ENCODE data around the gene LGALS1.

The LGALS1 gene

DNA sequence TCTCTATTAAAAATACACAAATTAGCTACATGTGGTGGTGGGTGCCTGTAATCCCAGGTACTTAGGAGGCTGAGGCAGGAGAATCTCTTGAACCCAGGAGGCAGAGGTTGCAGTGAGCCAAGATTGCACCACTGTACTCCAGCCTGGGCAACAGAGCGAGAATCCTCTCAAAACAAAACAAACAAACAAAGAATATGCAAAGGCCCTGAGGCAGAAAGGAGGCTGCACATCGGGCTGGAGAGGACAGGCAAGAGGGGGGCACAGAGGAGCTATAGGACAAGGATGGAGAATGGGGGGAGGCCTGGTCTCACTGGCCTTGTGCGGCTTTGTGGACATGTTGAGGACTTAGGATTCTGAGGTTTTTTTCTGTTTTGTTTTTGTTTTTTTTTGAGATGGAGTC is 29.8 kb downstream of the LGALS1 start:
- H3K27ac Mint-ChIP-seq, result no peak overlapping the region
- H3K4me1 Mint-ChIP-seq, result no peaks in the 10 kb centered on the region
- H3K27me3 Mint-ChIP-seq (ENCODE audit: low read depth), result no peaks in the 10 kb centered on the region
- TF ChIP-seq, protein P1, sequence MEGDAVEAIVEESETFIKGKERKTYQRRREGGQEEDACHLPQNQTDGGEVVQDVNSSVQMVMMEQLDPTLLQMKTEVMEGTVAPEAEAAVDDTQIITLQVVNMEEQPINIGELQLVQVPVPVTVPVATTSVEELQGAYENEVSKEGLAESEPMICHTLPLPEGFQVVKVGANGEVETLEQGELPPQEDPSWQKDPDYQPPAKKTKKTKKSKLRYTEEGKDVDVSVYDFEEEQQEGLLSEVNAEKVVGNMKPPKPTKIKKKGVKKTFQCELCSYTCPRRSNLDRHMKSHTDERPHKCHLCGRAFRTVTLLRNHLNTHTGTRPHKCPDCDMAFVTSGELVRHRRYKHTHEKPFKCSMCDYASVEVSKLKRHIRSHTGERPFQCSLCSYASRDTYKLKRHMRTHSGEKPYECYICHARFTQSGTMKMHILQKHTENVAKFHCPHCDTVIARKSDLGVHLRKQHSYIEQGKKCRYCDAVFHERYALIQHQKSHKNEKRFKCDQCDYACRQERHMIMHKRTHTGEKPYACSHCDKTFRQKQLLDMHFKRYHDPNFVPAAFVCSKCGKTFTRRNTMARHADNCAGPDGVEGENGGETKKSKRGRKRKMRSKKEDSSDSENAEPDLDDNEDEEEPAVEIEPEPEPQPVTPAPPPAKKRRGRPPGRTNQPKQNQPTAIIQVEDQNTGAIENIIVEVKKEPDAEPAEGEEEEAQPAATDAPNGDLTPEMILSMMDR (IDR thresholded peaks at IDR 0.05; ENCODE audit: unreplicated experiment in 3 of 3), result no peak
- H3K9me3 Mint-ChIP-seq, result no peaks in the 10 kb centered on the region
- H3K36me3 Mint-ChIP-seq (ENCODE audit: low read depth), result peaks cover 24% of the 10 kb centered on the region
- H3K4me3 Mint-ChIP-seq, result no peak overlapping the region

DNA sequence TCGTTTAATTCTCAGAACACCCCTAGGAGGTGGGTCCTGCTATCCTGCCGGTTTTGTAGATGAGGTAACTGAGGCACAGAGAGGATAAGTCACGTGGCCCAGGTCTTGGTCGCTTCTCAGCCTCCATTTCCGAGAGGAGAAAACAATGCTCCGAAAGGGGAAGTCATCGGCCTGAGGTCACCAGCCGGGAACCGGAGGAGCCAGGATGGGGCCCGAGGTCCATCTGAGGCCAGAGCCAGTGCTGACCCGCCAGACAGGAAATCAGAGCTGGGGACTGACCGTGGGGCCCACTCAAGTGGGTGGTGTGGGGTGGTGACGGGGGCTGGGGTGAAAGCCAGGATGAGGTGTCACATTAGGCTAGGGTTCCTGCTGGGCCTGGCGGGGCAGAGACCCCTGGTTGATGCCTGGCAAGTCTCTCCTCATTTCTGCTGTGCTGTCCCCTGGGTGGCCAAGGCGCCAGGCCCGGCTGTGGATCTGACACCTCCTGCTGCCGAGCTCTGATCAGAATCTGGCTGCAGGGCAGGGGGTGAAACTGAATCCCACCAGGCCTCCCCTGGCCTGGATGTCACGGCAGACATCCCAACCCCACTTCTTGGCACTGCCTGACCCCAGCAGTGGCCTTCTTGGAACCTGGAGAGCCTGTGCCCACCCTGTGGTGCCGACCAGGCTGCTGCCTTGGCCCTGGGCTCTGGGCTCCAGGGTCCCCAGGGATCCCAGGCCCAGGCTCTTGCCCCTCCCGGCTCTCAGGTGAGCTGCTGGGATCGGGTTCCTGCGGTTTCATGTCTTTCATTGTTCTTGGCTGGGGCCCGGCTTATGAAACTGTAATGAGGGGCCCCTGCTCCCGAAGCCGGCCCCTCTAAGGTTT is 33.4 kb downstream of the LGALS1 start:
- H3K4me3 Mint-ChIP-seq, result no peak overlapping the region
- H3K36me3 Mint-ChIP-seq (ENCODE audit: low read depth), result peaks cover 21% of the 10 kb centered on the region
- no peaks in the 10 kb centered on the region for H3K27me3 Mint-ChIP-seq (ENCODE audit: low read depth)
- TF ChIP-seq, protein P1 (IDR thresholded peaks at IDR 0.05; ENCODE audit: unreplicated experiment in 3 of 3), result no peak
- no peaks in the 10 kb centered on the region for H3K9me3 Mint-ChIP-seq
- no peaks in the 10 kb centered on the region for H3K4me1 Mint-ChIP-seq
- no peak overlapping the region for H3K27ac Mint-ChIP-seq

DNA sequence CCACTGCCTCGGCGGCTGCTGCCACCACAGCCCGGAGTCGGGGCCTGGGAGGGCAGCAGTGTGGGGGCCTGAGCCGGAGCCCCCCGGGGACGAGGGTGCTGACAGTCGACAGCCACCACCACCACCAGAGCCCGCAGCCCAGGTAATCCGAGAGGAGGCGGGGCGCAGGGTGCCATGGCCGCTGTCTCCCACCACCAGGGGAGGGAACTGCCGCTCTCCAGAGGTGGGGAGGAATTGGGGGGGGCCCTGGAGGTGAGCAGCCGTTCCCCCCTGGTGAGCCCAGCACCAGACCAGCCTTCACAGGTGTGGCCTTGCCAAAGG is 34.0 kb downstream of the LGALS1 start:
- Mint-ChIP-seq H3K36me3 (ENCODE audit: low read depth) (peaks cover 18% of the 10 kb centered on the region), H3K4me1 (no peaks in the 10 kb centered on the region), H3K4me3 (no peak overlapping the region), H3K9me3 (no peaks in the 10 kb centered on the region), H3K27me3 (ENCODE audit: low read depth) (no peaks in the 10 kb centered on the region), H3K27ac (no peak overlapping the region)
- TF ChIP-seq, protein P1 (IDR thresholded peaks at IDR 0.05; ENCODE audit: unreplicated experiment in 3 of 3), result no peak

DNA sequence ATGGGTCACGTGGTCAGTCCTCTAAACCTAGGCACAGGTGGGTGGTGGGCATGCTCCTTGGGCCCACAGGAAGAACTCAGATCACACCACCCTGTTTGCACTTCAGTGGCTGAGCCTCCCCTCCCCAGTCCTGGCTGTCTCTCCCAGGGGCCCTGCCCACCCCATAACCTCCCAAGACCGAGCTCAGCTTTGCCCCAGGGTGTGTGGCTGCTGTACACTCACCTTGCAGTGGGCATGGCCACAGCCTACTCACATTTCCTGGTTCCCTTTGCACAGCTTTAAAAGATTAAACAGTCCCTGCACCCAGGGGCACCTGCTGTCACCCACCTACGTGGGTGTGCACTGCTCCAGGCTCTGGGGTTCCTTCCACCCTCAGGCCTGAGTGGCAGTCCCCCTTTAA is 35.2 kb downstream of the LGALS1 start:
- TF ChIP-seq, protein P1 (IDR thresholded peaks at IDR 0.05; ENCODE audit: unreplicated experiment in 3 of 3), result no peak
- H3K9me3 Mint-ChIP-seq, result no peaks in the 10 kb centered on the region

DNA sequence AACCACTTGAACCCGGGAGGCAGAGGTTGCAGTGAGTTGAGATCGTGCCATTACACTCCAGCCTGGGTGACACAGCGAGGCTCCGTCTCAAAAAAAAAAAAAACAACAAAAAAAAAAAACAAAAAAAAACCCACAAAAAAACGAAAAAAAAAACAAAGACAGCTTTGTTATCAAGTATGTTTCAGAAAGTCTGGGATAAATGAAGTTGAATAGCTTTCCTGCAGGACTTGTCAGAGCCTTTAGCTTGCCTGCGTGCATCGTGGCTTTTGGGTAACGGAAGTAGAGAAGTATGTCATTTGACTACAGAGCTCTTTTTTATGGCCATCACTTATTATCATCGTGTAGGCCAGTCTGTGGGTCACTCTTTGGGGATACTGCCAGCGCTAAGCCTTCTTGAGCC is 36.1 kb downstream of the LGALS1 start:
- peaks cover 6% of the 10 kb centered on the region for H3K36me3 Mint-ChIP-seq (ENCODE audit: low read depth)
- no peak overlapping the region for H3K4me3 Mint-ChIP-seq
- H3K27me3 Mint-ChIP-seq (ENCODE audit: low read depth), result no peaks in the 10 kb centered on the region
- H3K27ac Mint-ChIP-seq, result no peak overlapping the region
- TF ChIP-seq, protein P1 (IDR thresholded peaks at IDR 0.05; ENCODE audit: unreplicated experiment in 3 of 3), result no peak
- H3K9me3 Mint-ChIP-seq, result no peaks in the 10 kb centered on the region
- no peaks in the 10 kb centered on the region for H3K4me1 Mint-ChIP-seq

More for the DNA sequence above, 35.2 kb downstream of the LGALS1 start:
- Mint-ChIP-seq H3K27me3 (ENCODE audit: low read depth) (no peaks in the 10 kb centered on the region), H3K27ac (no peak overlapping the region), H3K36me3 (ENCODE audit: low read depth) (peaks cover 12% of the 10 kb centered on the region), H3K4me1 (no peaks in the 10 kb centered on the region), H3K4me3 (no peak overlapping the region)

DNA sequence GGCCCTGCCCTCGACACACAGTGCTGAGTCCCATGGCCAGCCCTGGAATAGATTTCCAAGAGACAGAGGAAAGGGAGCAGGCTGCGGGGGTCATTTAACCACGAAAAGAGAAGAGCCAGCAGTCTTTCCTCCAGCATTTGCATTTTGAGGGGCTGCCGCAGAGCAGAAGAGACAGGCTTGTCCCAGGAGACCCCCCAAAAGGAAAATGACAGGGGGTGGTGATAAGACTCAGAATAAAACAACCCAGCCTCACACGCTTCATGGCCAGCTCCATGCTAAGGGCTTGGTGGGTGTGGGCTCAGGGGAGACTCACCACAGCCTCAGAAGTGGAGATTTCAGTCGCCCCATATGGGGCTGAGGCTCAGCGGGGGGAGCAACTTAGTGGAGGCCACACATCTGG is 38.3 kb downstream of the LGALS1 start:
- H3K9me3 Mint-ChIP-seq, result no peaks in the 10 kb centered on the region
- TF ChIP-seq, protein P1 (IDR thresholded peaks at IDR 0.05; ENCODE audit: unreplicated experiment in 3 of 3), result no peak
- peaks cover 3% of the 10 kb centered on the region for H3K27me3 Mint-ChIP-seq (ENCODE audit: low read depth)
- peaks cover 13% of the 10 kb centered on the region for H3K36me3 Mint-ChIP-seq (ENCODE audit: low read depth)
- no peaks in the 10 kb centered on the region for H3K4me1 Mint-ChIP-seq
- H3K4me3 Mint-ChIP-seq, result no peak overlapping the region
- H3K27ac Mint-ChIP-seq, result no peak overlapping the region

All from nephron (organoid).